Peyer's patch (tissue), 4 donors: ENCODE measurements around the gene NTPCR.

Source experiments
- POLR2A ChIP-seq, 2 donors: fragments of 450-650 bp; IDR thresholded peaks; one replicate each; pipeline ENCODE4 v1.5.1; 2017; ENCODE audit warnings: antibody characterized with exemption in 2 of 2, mild to moderate bottlenecking in 2 of 2, moderate library complexity in 2 of 2
- TF ChIP-seq, protein P1 (sequence below), 6 experiments: fragments of 450-650 bp in 4 of 6; fragments of 200-600 bp in 2 of 6; sonication (generic) in 1 of 6; IDR thresholded peaks; one replicate each; pipeline ENCODE4 v1.5.1; 2017 to 2019; ENCODE audit warnings: antibody characterized with exemption in 6 of 6, mild to moderate bottlenecking in 3 of 6, moderate library complexity in 1 of 6

DNA sequence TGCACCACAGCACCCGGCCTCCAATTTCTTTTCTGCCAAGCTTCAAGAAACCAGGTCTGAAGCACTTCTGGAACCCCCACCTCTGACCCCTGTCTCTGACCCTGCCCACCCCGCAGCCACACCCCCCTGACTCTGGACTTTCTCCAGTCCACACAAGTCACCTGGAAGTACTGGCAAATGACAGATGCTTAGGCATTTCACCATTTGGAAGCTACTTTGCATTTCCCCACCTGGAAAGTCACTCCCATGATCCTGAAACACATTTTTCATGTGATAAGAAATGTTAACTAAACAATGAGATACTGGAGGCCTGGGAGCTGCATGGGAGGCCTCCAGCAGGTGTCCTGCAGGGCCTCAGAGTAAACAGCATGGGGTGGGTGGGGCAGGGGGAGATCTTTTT, 45.7 kb downstream of the NTPCR start:
- TF ChIP-seq, protein P1, sequence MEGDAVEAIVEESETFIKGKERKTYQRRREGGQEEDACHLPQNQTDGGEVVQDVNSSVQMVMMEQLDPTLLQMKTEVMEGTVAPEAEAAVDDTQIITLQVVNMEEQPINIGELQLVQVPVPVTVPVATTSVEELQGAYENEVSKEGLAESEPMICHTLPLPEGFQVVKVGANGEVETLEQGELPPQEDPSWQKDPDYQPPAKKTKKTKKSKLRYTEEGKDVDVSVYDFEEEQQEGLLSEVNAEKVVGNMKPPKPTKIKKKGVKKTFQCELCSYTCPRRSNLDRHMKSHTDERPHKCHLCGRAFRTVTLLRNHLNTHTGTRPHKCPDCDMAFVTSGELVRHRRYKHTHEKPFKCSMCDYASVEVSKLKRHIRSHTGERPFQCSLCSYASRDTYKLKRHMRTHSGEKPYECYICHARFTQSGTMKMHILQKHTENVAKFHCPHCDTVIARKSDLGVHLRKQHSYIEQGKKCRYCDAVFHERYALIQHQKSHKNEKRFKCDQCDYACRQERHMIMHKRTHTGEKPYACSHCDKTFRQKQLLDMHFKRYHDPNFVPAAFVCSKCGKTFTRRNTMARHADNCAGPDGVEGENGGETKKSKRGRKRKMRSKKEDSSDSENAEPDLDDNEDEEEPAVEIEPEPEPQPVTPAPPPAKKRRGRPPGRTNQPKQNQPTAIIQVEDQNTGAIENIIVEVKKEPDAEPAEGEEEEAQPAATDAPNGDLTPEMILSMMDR (IDR thresholded peaks at IDR 0.05): no peak
- no peak for TF ChIP-seq POLR2A (IDR thresholded peaks at IDR 0.05)
